Fibroblast of the aortic adventitia (primary cell): ENCODE data around the gene FOXC2. TPM values are rescaled to one million over a fixed set of nuclear protein-coding genes. Genes with fewer than 3 reads are reported as not detected.

Experiments used
- DNase-seq: peaks from one replicate; pipeline ENCODE4 v3.0.0-alpha.2; 2010; ENCODE audit warnings: low read depth
- H3K4me3 ChIP-seq: 2 replicates; pipeline ENCODE4 v1.5.1; 2011; ENCODE audit warnings: low read depth, mild to moderate bottlenecking, control low read depth, low read length, moderate library complexity
- total RNA-seq: library from RNA; depleted of rRNA; stranded (reverse); fragments of >200 nt; gene quantifications from 2 replicates; pipeline ENCODE4 v1.2.3, GENCODE V29; 2012; ENCODE audit warnings: low replicate concordance
- TF ChIP-seq, protein P1 (sequence below): IDR thresholded peaks from 2 replicates; pipeline ENCODE4 v1.5.1; 2011; ENCODE audit warnings: mild to moderate bottlenecking, low read length, control low read depth, inconsistent platforms; ENCODE audit not compliant: insufficient read depth

Gene FOXC2
- total RNA-seq, 1 donor, result 5.2 TPM

DNA sequence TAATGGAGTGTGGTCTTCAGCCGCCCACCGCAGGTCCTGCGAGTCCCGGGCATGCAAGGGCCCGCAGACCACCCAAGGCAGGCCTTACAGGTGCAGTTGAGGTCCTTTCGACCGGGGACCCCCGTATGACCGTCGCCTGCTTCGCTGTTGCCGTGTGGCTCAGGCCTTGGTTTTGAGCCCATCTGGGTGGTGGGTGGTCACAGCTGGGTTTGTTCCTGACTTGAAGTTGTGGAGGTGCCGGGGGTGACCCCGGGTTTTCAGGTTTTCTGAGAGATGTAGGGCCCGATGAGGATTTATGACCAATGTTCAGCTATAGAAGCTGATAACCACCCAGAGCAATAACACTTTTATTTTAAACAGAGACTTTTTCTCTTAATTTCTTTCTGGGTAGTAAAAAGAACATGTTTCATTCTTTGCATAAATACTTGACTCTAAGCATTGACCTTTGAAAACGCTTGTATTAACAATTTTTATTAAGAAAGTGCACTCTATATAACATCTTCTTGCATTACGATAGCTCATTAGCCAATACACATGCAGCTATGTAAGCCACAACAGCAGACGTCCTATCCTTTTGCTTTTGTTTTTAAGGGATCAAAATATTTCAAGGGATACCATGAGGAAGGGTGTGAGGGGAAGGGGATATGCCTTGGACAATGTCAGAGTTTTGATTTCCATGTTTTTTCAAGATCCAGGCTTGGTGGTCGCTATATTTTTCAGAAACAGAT, 13.6 kb downstream of the FOXC2 start:
- no peak for DNase-seq
- no peak overlapping the region for H3K4me3 ChIP-seq
- TF ChIP-seq, protein P1, sequence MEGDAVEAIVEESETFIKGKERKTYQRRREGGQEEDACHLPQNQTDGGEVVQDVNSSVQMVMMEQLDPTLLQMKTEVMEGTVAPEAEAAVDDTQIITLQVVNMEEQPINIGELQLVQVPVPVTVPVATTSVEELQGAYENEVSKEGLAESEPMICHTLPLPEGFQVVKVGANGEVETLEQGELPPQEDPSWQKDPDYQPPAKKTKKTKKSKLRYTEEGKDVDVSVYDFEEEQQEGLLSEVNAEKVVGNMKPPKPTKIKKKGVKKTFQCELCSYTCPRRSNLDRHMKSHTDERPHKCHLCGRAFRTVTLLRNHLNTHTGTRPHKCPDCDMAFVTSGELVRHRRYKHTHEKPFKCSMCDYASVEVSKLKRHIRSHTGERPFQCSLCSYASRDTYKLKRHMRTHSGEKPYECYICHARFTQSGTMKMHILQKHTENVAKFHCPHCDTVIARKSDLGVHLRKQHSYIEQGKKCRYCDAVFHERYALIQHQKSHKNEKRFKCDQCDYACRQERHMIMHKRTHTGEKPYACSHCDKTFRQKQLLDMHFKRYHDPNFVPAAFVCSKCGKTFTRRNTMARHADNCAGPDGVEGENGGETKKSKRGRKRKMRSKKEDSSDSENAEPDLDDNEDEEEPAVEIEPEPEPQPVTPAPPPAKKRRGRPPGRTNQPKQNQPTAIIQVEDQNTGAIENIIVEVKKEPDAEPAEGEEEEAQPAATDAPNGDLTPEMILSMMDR, result no peak

DNA sequence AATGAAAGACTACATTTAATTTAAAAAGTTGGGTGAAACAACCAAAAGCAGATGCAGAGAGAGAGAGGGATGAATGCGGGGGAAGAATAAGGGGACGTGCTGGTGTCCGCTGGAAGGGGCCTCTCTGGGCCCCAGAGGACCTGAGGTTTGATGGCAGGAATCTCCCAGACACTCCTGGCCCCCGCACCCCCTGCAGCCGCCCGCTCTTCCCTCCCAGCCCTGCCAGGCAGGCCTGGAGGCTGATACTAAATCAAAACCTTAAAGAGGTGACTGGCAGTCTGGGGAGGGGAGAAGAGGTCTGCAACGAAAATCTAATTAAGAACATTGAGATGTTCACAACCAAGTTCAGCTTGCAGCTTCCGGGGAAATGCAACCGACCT, 14.2 kb downstream of the FOXC2 start:
- TF ChIP-seq, protein P1, result no peak
- no peak for DNase-seq
- no peak overlapping the region for H3K4me3 ChIP-seq

DNA sequence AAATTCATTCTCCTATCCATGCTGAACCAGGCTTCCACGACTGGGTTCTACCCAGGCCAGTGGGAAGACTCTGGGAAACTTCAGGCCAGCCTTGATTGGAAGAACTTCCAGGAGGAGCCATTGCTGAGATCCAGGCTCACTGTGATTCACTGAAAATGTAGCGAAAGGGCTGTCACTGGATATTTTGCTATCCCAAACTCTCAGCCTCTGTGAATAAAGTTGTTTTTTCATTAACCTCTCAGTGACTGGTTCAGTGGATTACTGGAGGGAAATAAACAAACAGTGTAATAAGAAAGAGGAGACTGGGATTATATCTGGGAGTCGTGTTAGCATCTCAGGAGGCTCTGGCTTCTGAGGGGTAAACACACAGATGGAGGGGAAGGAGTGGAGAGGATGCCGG, 14.8 kb downstream of the FOXC2 start:
- TF ChIP-seq, protein P1, result no peak
- no peak for DNase-seq
- no peak overlapping the region for H3K4me3 ChIP-seq

DNA sequence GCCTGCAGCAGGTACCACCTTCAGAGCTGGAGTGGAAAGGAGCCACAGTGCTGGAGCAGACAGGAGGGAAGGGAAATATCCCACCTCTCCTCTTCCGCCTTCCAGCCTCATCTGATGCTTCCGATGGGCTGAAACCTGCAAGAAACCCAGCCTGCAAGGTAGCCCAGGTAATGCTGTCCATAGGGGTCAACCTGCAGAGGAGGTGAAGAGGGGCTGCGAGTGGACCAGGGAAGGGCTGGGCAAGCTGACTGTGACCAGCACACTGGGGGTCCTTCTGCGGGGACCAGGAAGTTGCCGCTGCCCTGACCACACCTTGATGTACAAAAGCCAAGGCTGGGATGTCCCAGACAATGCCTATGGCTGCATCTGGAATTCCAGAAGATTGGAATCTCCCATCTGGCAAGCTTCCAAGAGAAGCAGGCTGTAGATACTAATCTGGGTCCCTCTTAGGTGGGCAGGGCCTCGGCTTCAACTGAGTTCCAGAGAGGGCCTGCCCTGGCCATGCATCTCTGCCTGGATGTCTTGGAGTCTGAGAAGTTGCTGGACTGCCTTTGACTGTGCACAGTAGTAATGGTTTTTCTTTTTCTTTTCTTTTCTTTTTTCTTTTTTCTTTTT, 17.5 kb downstream of the FOXC2 start:
- TF ChIP-seq, protein P1, result no peak
- no peak for DNase-seq
- H3K4me3 ChIP-seq, result no peak overlapping the region

DNA sequence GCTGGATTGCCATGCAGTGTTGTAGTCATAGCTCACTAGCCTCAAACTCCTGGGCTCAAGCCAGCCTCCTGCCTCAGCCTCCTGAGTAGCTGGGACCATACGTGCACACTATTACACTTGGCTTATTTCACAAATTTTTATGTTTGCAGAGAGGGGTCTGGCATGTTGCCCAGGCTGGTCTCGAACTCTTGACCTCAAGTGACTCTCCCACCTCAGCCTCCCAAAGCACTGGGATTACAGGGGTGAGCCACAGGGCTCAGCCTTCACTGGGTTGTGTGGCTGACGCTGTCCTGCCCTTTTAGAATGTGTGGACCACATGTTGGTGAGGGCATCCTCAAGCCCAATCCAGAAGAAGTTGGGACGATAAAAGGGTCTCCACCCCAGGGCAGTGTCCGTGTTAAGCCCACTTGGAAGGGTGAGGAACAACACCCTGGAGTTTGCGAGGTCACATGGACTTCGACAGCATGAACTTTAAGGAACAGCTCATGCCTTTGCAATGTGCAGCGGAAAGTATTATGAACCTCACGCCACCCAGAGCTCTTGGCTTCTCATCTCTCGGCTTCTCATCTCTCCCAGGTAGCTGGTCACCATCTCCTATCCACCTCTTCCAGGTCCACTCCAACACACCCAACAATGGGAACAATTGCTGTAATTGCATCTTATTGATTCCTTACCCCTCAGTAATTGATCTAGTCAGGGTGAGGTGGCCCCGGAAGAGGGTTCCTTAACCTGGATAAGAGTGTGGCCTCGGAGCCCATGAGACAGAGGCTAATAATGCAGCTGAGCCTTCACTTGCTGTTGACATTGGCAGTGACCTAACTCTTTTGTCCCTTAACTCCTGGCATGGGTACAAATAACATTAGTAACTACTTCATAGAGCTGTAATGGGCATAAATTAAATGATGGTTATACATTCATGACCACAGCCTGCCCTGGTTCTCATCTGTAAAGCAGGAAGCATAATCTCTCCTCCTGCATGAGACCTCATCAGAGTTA, 18.4 kb downstream of the FOXC2 start:
- H3K4me3 ChIP-seq, result no peak overlapping the region
- TF ChIP-seq, protein P1, result no peak
- peak; percentile 54 for DNase-seq

DNA sequence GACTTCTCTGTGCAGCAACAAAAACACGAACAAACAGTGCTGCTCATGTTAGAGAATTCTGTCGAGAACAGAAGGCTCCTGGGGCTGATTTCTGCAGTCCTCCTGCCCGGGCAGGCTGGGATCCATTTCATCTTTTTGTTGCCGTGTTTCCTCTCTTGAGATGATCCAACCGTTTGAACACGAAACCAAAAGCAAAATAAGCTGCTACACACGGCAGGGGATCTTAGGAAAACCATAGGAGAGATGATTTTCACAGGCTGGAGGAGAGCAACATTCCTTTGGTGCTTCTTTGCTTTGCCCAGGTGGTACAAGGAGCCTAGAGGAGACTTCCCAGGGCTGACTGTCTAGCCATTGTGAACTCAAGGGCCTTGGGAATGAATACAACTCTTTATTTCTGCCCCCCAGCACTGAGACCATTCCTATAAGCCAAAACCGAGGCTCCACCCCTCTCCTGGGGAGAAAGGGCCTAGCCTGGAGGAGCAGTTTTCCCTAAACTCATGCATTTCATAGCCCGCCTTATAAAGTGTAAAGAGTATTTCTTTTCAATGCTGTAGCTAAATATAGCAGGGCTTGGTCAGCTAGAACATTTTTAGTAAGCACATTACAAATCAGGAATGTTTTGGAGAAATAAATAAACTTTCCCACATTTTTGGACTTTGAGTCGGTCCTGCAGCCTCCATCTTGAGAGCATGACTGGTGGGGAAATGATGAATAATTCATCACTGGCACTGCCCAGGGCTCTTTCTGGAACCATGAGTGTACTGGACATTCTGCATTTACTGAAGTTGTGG, 19.4 kb downstream of the FOXC2 start:
- TF ChIP-seq, protein P1, result no peak
- DNase-seq, result peak; percentile 85
- H3K4me3 ChIP-seq, result peak overlapping the region; percentile 16
